IPS-15b (cell line): ENCODE results near the gene SRPK1.

Experiments used
- H3K27me3 ChIP-seq: one replicate; pipeline ENCODE4 v1.6.1; 2013; ENCODE audit warnings: low read length; ENCODE audit not compliant: control insufficient read depth, insufficient read depth
- H3K36me3 ChIP-seq: one replicate; pipeline ENCODE4 v1.6.1; 2013; ENCODE audit warnings: low read length; ENCODE audit not compliant: control insufficient read depth, insufficient read depth
- H3K4me1 ChIP-seq: one replicate; pipeline ENCODE4 v1.6.1; 2013; ENCODE audit warnings: mild to moderate bottlenecking, low read length; ENCODE audit not compliant: control insufficient read depth, insufficient read depth
- H3K4me3 ChIP-seq: one replicate; pipeline ENCODE4 v1.5.1; 2013; ENCODE audit warnings: low read depth, low read length
- H3K9ac ChIP-seq: one replicate; pipeline ENCODE4 v1.6.1; 2013; ENCODE audit warnings: low read depth, mild to moderate bottlenecking, low read length
- H3K9me3 ChIP-seq: one replicate; pipeline ENCODE4 v1.6.1; 2013; ENCODE audit warnings: mild to moderate bottlenecking, low read length; ENCODE audit not compliant: control insufficient read depth, insufficient read depth

SRPK1 gene

DNA sequence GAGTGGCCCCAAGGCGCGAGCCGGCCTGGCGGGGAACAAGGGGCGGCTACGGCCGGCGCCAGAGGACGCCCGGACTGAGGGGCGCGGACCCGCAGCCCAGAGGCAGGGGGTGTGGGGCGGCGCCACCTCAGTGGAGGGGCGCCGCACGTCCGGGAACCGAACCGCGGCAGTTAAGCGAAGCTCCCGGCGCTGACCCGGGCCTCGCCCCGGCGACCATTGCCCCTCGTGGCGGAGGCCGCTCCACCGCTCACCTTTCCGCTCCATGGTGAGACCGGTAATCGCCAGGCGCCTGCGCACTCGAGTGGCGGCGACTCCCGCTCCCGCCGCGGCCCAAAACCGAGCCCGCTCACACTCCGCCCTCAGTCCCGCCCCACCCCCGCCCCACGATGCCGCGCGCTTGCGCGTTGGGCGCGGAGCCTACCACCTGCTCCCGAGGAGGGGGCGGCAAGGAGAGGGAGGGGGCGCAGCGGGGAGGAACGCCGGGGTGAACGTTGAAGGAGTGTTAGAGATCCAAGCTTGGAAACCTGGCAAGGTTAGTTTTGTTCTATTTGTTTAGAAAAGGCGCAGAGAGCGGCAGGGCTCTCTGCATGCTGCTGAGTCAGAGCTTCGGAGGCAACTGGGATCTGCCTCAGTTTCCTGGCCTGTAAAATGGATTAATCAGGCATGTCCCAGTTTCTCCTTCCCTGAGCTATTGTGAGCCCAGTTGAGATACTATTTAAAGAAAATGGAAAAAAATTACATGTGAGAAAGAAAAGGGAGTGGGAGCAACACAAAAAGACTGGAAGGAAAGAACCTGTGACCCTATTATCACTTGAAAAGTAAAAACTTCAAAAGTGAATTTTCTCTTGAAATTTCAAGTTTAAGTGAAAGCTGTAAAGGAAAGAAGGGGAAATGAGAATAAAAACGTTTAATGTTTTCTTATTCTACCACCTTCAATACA lies at the start of gene SRPK1:
TSS of gene SRPK1 (minus strand) at position 306 of the 940 bp plus-strand sequence. CDS start at position 264, 42 bp downstream.
- peak within 1 kb of the TSS; percentile 81 for H3K4me3 ChIP-seq
- peaks cover 10% of the 10 kb centered on the region for H3K36me3 ChIP-seq
- H3K27me3 ChIP-seq, result no peaks in the 10 kb centered on the region
- H3K4me1 ChIP-seq, result peaks cover 7% of the 10 kb centered on the region
- peak within 1 kb of the TSS; percentile 63 for H3K9ac ChIP-seq
- no peaks in the 10 kb centered on the region for H3K9me3 ChIP-seq

DNA sequence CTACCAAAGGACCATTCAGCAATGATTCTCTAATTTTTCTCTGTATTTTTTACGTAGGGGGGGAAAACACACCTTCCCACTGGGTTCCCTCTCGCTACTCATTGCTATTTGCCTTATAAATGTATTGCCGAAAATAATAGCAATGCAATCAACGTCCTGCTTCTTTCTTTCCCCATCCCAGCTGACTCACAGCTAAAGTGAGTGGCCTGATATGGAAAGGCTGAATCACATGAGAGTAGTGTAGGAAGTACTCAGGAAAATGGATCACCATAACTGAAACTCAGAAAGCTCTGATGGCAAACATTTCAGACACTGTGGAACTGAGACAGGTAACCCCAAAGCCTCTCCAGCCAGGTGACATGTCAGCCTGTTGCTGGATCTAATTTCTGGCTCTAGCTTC lies 49.3 kb upstream of the SRPK1 start:
- H3K4me3 ChIP-seq, result no peak overlapping the region
- no peaks in the 10 kb centered on the region for H3K27me3 ChIP-seq
- H3K36me3 ChIP-seq, result no peaks in the 10 kb centered on the region
- no peaks in the 10 kb centered on the region for H3K9me3 ChIP-seq
- peaks cover 3% of the 10 kb centered on the region for H3K4me1 ChIP-seq
- H3K9ac ChIP-seq, result no peak overlapping the region

DNA sequence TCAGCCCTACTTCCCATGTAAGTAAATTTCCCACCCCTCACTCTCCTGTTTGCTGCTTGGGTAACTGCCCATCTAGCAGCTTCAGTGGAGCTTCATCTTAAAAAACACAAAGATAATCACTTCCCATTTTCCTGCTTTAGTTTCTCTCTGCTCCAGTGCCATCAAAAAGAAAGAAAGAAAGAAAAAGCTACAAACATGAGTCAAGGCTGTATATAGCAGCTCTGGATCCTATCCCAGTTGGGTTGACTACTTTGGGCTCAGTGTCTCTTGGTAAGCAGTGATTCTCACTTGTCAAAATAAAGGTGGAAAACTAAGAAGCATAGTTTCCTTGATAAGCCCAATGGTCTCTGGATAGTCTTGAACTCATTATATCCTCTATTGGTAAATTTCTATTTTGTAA lies 48.7 kb upstream of the SRPK1 start:
- Histone ChIP-seq H3K9ac (no peak overlapping the region), H3K4me1 (peaks cover 3% of the 10 kb centered on the region), H3K27me3 (no peaks in the 10 kb centered on the region)

DNA sequence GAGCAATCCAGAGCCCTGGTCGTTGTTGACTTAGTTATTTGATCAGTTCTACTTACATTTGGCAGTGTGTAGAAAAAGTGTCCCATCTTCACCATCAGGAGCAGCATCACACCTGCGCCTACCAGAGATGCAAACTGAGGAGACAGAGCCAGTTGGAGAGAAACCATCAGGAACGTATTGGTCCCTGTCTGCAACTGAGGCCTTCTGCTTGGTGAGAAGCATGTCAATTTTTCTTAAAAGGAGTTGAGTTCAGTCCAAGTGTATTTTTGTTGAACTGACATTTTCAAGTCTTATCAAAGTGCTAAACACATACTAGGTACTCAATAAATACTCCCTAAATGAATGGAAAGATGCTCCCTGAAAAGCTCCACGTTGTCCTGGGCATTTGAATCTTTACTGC lies 47.9 kb upstream of the SRPK1 start:
- Histone ChIP-seq H3K27me3 (no peaks in the 10 kb centered on the region), H3K9ac (no peak overlapping the region), H3K9me3 (no peaks in the 10 kb centered on the region), H3K4me3 (no peak overlapping the region), H3K36me3 (no peaks in the 10 kb centered on the region), H3K4me1 (peaks cover 3% of the 10 kb centered on the region)

More for the DNA sequence above, 48.7 kb upstream of the SRPK1 start:
- H3K4me3 ChIP-seq, result no peak overlapping the region
- no peaks in the 10 kb centered on the region for H3K36me3 ChIP-seq
- no peaks in the 10 kb centered on the region for H3K9me3 ChIP-seq

DNA sequence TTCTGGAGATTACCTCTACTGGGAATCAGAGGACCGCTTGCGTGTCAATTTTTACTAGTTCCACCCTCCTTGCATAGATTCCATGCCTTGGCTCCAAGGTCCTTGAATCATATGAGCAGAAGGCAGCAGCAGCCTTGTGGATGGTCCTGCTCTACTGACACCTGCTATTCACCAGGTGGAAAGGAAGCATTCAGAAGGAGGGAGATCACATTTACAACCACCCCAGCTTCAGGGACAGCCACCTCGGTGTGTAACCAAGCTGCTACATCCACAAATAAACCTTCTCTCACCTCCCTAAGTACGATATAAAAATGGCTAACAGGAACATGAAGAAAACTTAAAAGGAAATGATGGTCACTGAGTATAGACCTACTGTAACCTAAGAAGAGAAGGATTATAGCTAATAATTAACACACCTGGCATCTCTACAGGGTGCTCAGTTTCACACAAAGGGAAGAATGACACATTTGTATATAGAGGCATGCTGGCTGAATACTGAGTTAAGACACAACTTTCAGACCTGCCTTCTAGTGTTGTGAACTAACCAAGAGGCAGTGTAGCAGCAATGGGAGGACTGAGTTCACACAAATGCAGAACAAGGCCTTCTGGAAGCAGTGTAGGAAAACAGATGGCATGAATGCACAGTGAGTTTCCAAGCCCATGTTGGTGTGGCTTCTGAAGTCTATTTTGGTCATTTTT lies 46.3 kb upstream of the SRPK1 start:
- H3K4me3 ChIP-seq, result no peak overlapping the region

DNA sequence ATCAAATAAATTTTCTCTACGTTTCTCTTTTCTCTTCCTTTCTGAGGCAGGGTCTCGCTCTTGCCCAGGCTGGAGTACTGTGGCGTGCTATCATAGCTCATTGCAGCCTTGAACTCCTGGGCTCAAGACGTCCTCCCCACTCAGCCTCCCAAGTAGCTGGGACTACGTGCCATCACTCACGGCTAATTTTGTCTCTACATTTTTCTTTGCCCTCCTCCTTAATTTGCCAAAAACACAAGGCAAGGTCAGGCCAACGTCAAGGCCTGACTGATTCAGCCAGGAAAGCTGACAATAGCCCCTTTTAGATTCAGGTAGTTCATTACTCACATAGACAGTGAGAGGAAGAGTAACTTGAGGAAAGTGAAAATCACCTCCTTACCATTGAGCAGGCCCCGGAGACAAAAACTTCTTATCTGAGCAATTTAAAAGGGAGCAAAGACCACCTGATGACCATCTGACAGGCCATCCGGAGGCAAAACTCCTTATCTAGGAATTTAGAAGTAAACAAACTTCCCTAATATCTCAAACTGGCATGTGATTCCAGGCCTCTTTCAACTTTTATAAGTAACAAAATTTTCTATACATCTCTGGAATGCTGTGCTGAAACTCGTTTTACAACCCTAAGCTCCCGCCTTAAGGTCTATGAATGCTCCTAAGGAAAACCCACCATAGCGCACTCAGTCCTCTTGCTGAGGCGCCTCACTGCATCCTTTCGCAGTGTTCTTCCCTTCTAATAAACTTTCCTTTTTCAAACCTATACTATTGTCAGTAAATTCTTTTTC lies 42.1 kb upstream of the SRPK1 start:
- Histone ChIP-seq H3K27me3 (no peaks in the 10 kb centered on the region), H3K4me3 (no peak overlapping the region), H3K36me3 (no peaks in the 10 kb centered on the region), H3K9ac (no peak overlapping the region), H3K9me3 (no peaks in the 10 kb centered on the region), H3K4me1 (peaks cover 3% of the 10 kb centered on the region)

More for the DNA sequence above, 46.3 kb upstream of the SRPK1 start:
- H3K9me3 ChIP-seq, result no peaks in the 10 kb centered on the region
- H3K4me1 ChIP-seq, result peaks cover 3% of the 10 kb centered on the region
- no peaks in the 10 kb centered on the region for H3K36me3 ChIP-seq
- no peak overlapping the region for H3K9ac ChIP-seq
- no peaks in the 10 kb centered on the region for H3K27me3 ChIP-seq

DNA sequence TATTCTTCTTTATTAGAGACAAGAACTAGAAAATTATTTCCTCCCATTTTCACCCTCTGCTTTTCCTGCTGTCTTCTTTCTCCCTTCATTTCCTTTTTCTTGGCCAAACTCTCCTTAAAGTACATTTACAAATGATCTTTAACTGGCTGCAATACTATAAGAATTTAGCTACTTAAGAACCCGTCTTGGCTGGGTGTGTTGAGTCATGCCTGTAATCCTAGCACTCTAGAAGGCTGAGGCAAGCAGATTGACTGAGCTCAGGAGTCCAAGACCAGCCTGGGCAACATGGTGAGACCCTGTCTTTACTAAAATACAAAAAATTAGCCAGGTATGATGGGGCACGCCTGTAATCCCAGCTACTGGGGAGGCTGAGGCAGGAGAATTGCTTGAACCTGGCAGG lies 39.3 kb upstream of the SRPK1 start:
- H3K4me3 ChIP-seq, result no peak overlapping the region
- no peak overlapping the region for H3K9ac ChIP-seq
- no peaks in the 10 kb centered on the region for H3K27me3 ChIP-seq
- no peaks in the 10 kb centered on the region for H3K36me3 ChIP-seq
- no peaks in the 10 kb centered on the region for H3K9me3 ChIP-seq
- H3K4me1 ChIP-seq, result no peaks in the 10 kb centered on the region

DNA sequence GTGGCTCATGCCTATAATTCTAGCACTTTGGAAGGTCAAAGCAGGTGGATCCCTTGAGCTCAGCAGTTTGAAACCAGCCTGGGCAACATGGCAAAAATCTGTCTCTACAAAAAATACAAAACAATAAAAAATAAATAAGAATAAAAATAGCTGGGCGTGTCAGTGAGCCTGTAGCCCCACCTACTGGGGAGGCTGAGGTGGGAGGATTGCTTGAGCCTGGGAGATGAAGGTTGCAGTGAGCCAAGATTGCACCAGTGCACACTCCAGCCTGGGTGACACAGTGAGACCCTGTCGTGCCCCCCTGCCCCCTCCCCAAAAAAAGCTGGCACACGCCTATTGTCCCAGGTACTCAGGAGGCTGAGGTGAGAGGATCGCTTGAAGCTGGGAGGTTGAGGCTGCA lies 35.1 kb upstream of the SRPK1 start:
- Histone ChIP-seq H3K4me1 (peaks cover 6% of the 10 kb centered on the region), H3K9ac (no peak overlapping the region), H3K27me3 (no peaks in the 10 kb centered on the region), H3K4me3 (no peak overlapping the region), H3K9me3 (no peaks in the 10 kb centered on the region), H3K36me3 (no peaks in the 10 kb centered on the region)

DNA sequence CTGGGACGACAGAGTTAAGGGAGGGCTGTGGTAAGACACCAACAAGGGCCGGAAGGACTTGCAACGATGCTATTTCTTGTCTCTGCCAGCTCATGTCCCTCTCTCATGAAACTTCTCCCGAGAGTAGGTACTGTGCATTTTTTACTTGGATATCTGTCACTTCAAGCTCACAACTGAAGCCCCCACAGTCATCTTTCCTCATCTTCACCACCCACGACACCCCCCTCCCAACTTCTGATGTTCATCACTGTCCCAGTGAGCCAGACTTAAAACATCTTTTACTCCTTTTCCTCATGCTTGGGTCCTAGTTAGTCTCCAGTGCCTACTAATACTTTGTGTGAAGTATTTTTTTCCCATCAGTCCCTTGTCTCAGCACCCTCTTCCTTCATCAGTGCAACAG lies 34.6 kb upstream of the SRPK1 start:
- peaks cover 9% of the 10 kb centered on the region for H3K4me1 ChIP-seq
- H3K4me3 ChIP-seq, result no peak overlapping the region
- H3K9me3 ChIP-seq, result no peaks in the 10 kb centered on the region
- H3K36me3 ChIP-seq, result no peaks in the 10 kb centered on the region
- H3K9ac ChIP-seq, result no peak overlapping the region
- no peaks in the 10 kb centered on the region for H3K27me3 ChIP-seq

DNA sequence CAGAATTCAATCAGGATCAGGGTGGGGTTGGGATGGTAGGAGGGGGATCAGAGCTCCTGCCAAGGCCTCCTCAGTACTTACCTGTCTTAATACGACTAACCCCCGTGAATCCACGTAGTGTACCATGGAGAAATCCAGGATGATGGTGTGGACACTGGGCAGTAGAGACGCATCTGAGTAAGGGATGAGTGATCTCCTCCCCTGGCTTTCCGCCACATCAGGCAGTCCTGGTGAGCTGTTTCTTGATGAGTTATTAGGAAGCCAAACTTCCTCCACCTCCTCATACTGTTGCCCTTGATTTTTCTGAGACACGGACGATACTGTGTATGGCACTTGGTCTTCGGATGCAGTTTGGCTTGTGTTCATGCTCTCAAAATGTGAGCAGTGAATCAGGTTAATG lies 34.2 kb upstream of the SRPK1 start:
- Histone ChIP-seq H3K4me3 (no peak overlapping the region), H3K36me3 (no peaks in the 10 kb centered on the region), H3K27me3 (no peaks in the 10 kb centered on the region), H3K9ac (no peak overlapping the region), H3K9me3 (no peaks in the 10 kb centered on the region), H3K4me1 (peaks cover 9% of the 10 kb centered on the region)

DNA sequence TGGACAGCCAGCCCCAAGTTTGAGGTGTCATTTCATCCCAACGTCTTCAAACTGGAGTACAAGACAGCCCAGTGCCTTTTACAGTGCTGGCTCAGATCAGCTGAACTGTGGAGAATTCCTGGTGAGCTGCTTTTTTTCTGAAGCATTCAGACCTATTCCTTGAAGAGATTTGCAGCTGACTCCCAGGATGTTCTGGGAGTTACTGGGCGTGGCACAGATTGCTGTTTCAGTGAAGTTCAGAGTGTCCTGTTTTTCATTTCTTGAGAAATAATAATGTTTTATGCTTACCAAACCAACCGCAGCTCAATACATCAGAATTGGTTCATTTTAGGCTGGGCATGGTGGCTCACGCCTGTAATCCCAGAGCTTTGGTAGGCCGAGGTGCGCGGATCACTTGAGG lies 33.4 kb upstream of the SRPK1 start:
- Histone ChIP-seq H3K27me3 (no peaks in the 10 kb centered on the region), H3K9me3 (no peaks in the 10 kb centered on the region), H3K4me1 (peaks cover 9% of the 10 kb centered on the region), H3K4me3 (no peak overlapping the region), H3K36me3 (no peaks in the 10 kb centered on the region), H3K9ac (no peak overlapping the region)
